ENCODE data around the gene CSMD2.

The CSMD2 gene

DNA sequence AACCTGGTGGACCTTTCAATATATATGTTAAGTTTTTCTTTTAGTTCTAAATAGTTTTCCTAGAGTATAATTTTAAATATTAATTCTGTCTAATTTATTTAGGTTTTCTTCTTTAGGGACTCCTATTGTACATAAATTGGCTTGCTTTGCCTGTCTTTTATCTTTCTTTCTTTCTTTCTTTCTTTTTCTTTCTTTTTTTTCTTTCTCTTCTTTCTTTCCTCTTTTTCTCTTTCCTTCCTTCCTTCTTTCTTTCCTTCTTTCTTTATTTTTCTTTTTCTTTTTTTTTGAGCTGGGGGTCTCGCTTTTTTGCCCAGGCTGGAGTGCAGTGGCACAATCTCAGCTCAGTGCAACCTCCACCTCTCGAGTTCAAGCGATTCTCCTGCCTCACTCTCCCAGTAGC lies 657.4 kb downstream of the CSMD2 start:
- Mint-ChIP-seq H3K27me3 (no peaks in the 10 kb centered on the region), H3K36me3 (no peaks in the 10 kb centered on the region), H3K27ac (no peak overlapping the region), H3K4me3 (no peak overlapping the region), H3K9me3 (peaks cover 2% of the 10 kb centered on the region), H3K4me1 (no peaks in the 10 kb centered on the region)
- DNase-seq: no peak
- CTCF ChIA-PET: no interaction called here

- H3K4me3 Mint-ChIP-seq: no peak overlapping the region
- H3K27me3 Mint-ChIP-seq: no peaks in the 10 kb centered on the region
- H3K36me3 Mint-ChIP-seq: no peaks in the 10 kb centered on the region
- H3K27ac Mint-ChIP-seq: no peak overlapping the region
- peaks cover 4% of the 10 kb centered on the region for H3K9me3 Mint-ChIP-seq
- DNase-seq: no peak
- CTCF ChIA-PET: no interaction called here
- H3K4me1 Mint-ChIP-seq: no peaks in the 10 kb centered on the region
Measured at GRCh38 chr1:33503506-33503905, 661.5 kb downstream of the CSMD2 start.

- CTCF ChIA-PET: interaction anchor here (1.8 kb wide), 1 partner anchor 130 kb away, joined by 5 read pairs; no protein-coding TSS in a partner anchor
- Mint-ChIP-seq H3K4me3 (no peak overlapping the region), H3K36me3 (no peaks in the 10 kb centered on the region), H3K27me3 (no peaks in the 10 kb centered on the region), H3K9me3 (peaks cover 9% of the 10 kb centered on the region), H3K27ac (no peak overlapping the region), H3K4me1 (no peaks in the 10 kb centered on the region)
- DNase-seq: no peak
Measured at GRCh38 chr1:33502726-33503125, 662.3 kb downstream of the CSMD2 start.

GRCh38 chr1:33501774-33502173 lies 663.3 kb downstream of the CSMD2 start:
- no peaks in the 10 kb centered on the region for H3K36me3 Mint-ChIP-seq
- CTCF ChIA-PET: interaction anchor here (1.8 kb wide), 1 partner anchor 131 kb away, joined by 5 read pairs; no protein-coding TSS in a partner anchor
- no peak overlapping the region for H3K4me3 Mint-ChIP-seq
- H3K4me1 Mint-ChIP-seq: no peaks in the 10 kb centered on the region
- no peak for DNase-seq
- peaks cover 14% of the 10 kb centered on the region for H3K9me3 Mint-ChIP-seq
- no peak overlapping the region for H3K27ac Mint-ChIP-seq
- no peaks in the 10 kb centered on the region for H3K27me3 Mint-ChIP-seq

- H3K4me3 Mint-ChIP-seq: no peak overlapping the region
- no peak for DNase-seq
- H3K27ac Mint-ChIP-seq: no peak overlapping the region
- H3K27me3 Mint-ChIP-seq: no peaks in the 10 kb centered on the region
- peaks cover under 1% of the 10 kb centered on the region for H3K36me3 Mint-ChIP-seq
- peaks cover 16% of the 10 kb centered on the region for H3K9me3 Mint-ChIP-seq
- CTCF ChIA-PET: interaction anchor here (1.8 kb wide), 1 partner anchor 132 kb away, joined by 5 read pairs; no protein-coding TSS in a partner anchor
- no peaks in the 10 kb centered on the region for H3K4me1 Mint-ChIP-seq
Measured at GRCh38 chr1:33501309-33501708, 663.7 kb downstream of the CSMD2 start.

DNA sequence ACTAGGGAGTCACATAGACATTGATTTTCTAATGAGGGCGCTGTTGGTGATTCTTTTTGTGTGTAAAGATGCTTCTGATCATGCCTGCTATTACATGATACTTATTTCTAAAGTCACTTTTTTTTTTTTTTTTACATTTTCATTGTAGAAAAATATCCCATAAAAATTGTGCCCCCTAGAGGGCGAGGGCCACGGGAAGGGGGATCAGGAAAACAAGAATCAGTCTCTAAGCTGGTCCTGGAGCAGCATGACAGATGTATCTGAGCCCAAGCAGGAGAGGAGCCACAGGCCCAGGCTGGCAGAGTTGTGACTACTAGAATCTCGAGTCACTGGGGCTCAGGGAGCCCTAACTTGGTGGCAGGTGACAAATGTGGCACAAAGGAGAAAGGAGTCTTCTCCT lies 664.5 kb downstream of the CSMD2 start:
- H3K27ac Mint-ChIP-seq: no peak overlapping the region
- DNase-seq: no peak
- no peak overlapping the region for H3K4me3 Mint-ChIP-seq
- CTCF ChIA-PET: no interaction called here
- no peaks in the 10 kb centered on the region for H3K27me3 Mint-ChIP-seq
- H3K36me3 Mint-ChIP-seq: peaks cover 2% of the 10 kb centered on the region
- peaks cover 24% of the 10 kb centered on the region for H3K9me3 Mint-ChIP-seq
- no peaks in the 10 kb centered on the region for H3K4me1 Mint-ChIP-seq

- H3K4me1 Mint-ChIP-seq: no peaks in the 10 kb centered on the region
- DNase-seq: no peak
- peaks cover 17% of the 10 kb centered on the region for H3K36me3 Mint-ChIP-seq
- H3K27ac Mint-ChIP-seq: no peak overlapping the region
- H3K4me3 Mint-ChIP-seq: no peak overlapping the region
- no peaks in the 10 kb centered on the region for H3K27me3 Mint-ChIP-seq
- CTCF ChIA-PET: no interaction called here
- peaks cover 47% of the 10 kb centered on the region for H3K9me3 Mint-ChIP-seq
Measured at GRCh38 chr1:33497410-33497809, 667.6 kb downstream of the CSMD2 start.

GRCh38 chr1:33494929-33495328 lies 670.1 kb downstream of the CSMD2 start:
- Mint-ChIP-seq H3K4me3 (no peak overlapping the region), H3K27ac (no peak overlapping the region), H3K36me3 (peaks cover 29% of the 10 kb centered on the region), H3K27me3 (no peaks in the 10 kb centered on the region), H3K4me1 (no peaks in the 10 kb centered on the region), H3K9me3 (peaks cover 47% of the 10 kb centered on the region)
- no peak for DNase-seq
- CTCF ChIA-PET: no interaction called here

GRCh38 chr1:33488624-33489023 lies 676.4 kb downstream of the CSMD2 start:
- H3K4me3 Mint-ChIP-seq: no peak overlapping the region
- CTCF ChIA-PET: no interaction called here
- H3K36me3 Mint-ChIP-seq: peaks cover 23% of the 10 kb centered on the region
- H3K27ac Mint-ChIP-seq: no peak overlapping the region
- H3K27me3 Mint-ChIP-seq: no peaks in the 10 kb centered on the region
- no peaks in the 10 kb centered on the region for H3K4me1 Mint-ChIP-seq
- H3K9me3 Mint-ChIP-seq: peaks cover 12% of the 10 kb centered on the region
- no peak for DNase-seq

- peaks cover 4% of the 10 kb centered on the region for H3K9me3 Mint-ChIP-seq
- H3K27ac Mint-ChIP-seq: no peak overlapping the region
- no peaks in the 10 kb centered on the region for H3K27me3 Mint-ChIP-seq
- no peak for DNase-seq
- no peaks in the 10 kb centered on the region for H3K4me1 Mint-ChIP-seq
- H3K4me3 Mint-ChIP-seq: no peak overlapping the region
- CTCF ChIA-PET: no interaction called here
- peaks cover 6% of the 10 kb centered on the region for H3K36me3 Mint-ChIP-seq
Measured at GRCh38 chr1:33482412-33482811, 682.6 kb downstream of the CSMD2 start.

DNA sequence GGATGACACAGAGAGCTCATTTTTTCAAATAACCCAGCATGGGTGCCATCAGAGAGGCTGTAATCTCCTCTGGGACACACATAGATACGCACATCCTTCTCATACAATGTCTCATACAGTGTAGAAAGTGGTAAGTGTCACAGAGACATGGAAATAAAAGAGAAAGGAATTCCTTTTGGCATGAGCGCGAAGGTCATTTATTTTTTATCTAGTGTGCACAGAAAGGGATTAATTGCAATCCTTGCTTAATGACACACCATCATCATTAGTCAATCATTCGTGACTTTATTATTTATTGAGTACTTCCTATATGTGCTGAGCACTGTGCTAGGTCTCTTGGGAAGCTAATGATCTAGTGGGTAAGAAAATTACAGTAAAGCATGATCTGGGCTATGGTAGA lies 687.6 kb downstream of the CSMD2 start:
- no peak overlapping the region for H3K4me3 Mint-ChIP-seq
- no peaks in the 10 kb centered on the region for H3K27me3 Mint-ChIP-seq
- no peak overlapping the region for H3K27ac Mint-ChIP-seq
- H3K36me3 Mint-ChIP-seq: no peaks in the 10 kb centered on the region
- peaks cover 7% of the 10 kb centered on the region for H3K4me1 Mint-ChIP-seq
- CTCF ChIA-PET: interaction anchor here (0.6 kb wide), 1 partner anchor 364 kb away, joined by 3 read pairs; no protein-coding TSS in a partner anchor
- H3K9me3 Mint-ChIP-seq: no peaks in the 10 kb centered on the region
- DNase-seq: no peak

GRCh38 chr1:33473900-33474299 lies 691.1 kb downstream of the CSMD2 start:
- no peak overlapping the region for H3K27ac Mint-ChIP-seq
- peaks cover under 1% of the 10 kb centered on the region for H3K27me3 Mint-ChIP-seq
- no peak for DNase-seq
- CTCF ChIA-PET: interaction anchor here (1.0 to 9.5 kb wide), 2 partner anchors 18 to 178 kb away, joined by 3 to 108 read pairs; no protein-coding TSS in a partner anchor
- H3K4me1 Mint-ChIP-seq: peaks cover 34% of the 10 kb centered on the region
- H3K4me3 Mint-ChIP-seq: no peak overlapping the region
- no peaks in the 10 kb centered on the region for H3K9me3 Mint-ChIP-seq
- no peaks in the 10 kb centered on the region for H3K36me3 Mint-ChIP-seq

- peak; percentile 92 for DNase-seq
- Mint-ChIP-seq H3K4me1 (peaks cover 35% of the 10 kb centered on the region), H3K27me3 (peaks cover 9% of the 10 kb centered on the region), H3K36me3 (no peaks in the 10 kb centered on the region), H3K9me3 (no peaks in the 10 kb centered on the region), H3K4me3 (peak within 1 kb of the TSS; percentile 82), H3K27ac (peak within 1 kb of the TSS; percentile 80)
- CTCF ChIA-PET: interaction anchor here (0.8 to 9.5 kb wide), 11 partner anchors 52 to 596 kb away, joined by 3 to 108 read pairs (median 5); no protein-coding TSS in a partner anchor
Measured at GRCh38 chr1:33472269-33472980, 692.6 kb downstream of the CSMD2 start, which contains the start of gene ZSCAN20. ZSCAN20 (plus strand) TSS chr1:33472645; CDS start chr1:33479289, 6,644 bp downstream.

- CTCF ChIA-PET: interaction anchor here (0.6 to 9.5 kb wide), 29 partner anchors 13 to 598 kb away, joined by 3 to 108 read pairs (median 3); partner anchors contain the start of gene TRIM62
- DNase-seq: no peak
- H3K4me3 Mint-ChIP-seq: peak overlapping the region; percentile 82
- peaks cover 19% of the 10 kb centered on the region for H3K27me3 Mint-ChIP-seq
- no peaks in the 10 kb centered on the region for H3K36me3 Mint-ChIP-seq
- H3K4me1 Mint-ChIP-seq: peaks cover 35% of the 10 kb centered on the region
- no peaks in the 10 kb centered on the region for H3K9me3 Mint-ChIP-seq
- H3K27ac Mint-ChIP-seq: no peak overlapping the region
Measured at GRCh38 chr1:33471416-33471815, 693.6 kb downstream of the CSMD2 start.

GRCh38 chr1:33470495-33471012 lies 694.5 kb downstream of the CSMD2 start:
- peak; percentile 74 for DNase-seq
- CTCF ChIA-PET: interaction anchor here (0.6 to 9.5 kb wide), 22 partner anchors 12 to 532 kb away, joined by 3 to 108 read pairs (median 4); no protein-coding TSS in a partner anchor
- H3K27ac Mint-ChIP-seq: peak overlapping the region; percentile 22
- H3K27me3 Mint-ChIP-seq: peaks cover 23% of the 10 kb centered on the region
- no peak overlapping the region for H3K4me3 Mint-ChIP-seq
- no peaks in the 10 kb centered on the region for H3K9me3 Mint-ChIP-seq
- H3K36me3 Mint-ChIP-seq: no peaks in the 10 kb centered on the region
- H3K4me1 Mint-ChIP-seq: peaks cover 35% of the 10 kb centered on the region
